Astrocyte (in vitro differentiated cells and primary cell): Measurements from ENCODE around the gene PEMT.

ENCODE experiments used
- CTCF ChIP-seq: IDR thresholded peaks from 2 replicates; pipeline ENCODE4 v1.5.1; 2011; ENCODE audit warnings: low read depth, mild to moderate bottlenecking, inconsistent platforms, low read length, moderate library complexity; ENCODE audit not compliant: insufficient read depth
- EZH2 ChIP-seq: IDR thresholded peaks from 2 replicates; pipeline ENCODE4 v1.6.1; 2012; ENCODE audit warnings: mild to moderate bottlenecking, low read length, inconsistent platforms; ENCODE audit not compliant: insufficient read depth

- TF ChIP-seq EZH2 = no peak
- no peak for TF ChIP-seq CTCF
Observed at GRCh38 chr17:17492571-17492970, 98.9 kb downstream of the PEMT start.
